Tibial nerve (tissue), 4 donors: ENCODE data around the gene TAF8.

Source experiments
- CTCF ChIP-seq, 5 experiments: fragments of 200-600 bp in 3 of 5; fragments of 450-650 bp in 2 of 5; sonication (generic) in 3 of 5; IDR thresholded peaks; one replicate each; pipeline ENCODE4 v1.5.1; 2016 to 2019; ENCODE audit warnings: antibody characterized with exemption in 5 of 5, mild to moderate bottlenecking in 3 of 5, moderate library complexity in 2 of 5
- EP300 ChIP-seq, 2 donors: sonication (generic); formaldehyde crosslinking; IDR thresholded peaks; one replicate each; pipeline ENCODE4 v1.6.1; 2017; ENCODE audit warnings: antibody characterized with exemption in 2 of 2, mild to moderate bottlenecking in 1 of 2
- POLR2A ChIP-seq, 2 donors: fragments of 450-650 bp; IDR thresholded peaks; one replicate each; pipeline ENCODE4 v1.6.1; 2017; ENCODE audit warnings: antibody characterized with exemption in 2 of 2, mild to moderate bottlenecking in 2 of 2, moderate library complexity in 2 of 2

GRCh38 chr6:42021847-42022754 is 28.2 kb upstream of the TAF8 start:
- no peak for TF ChIP-seq CTCF (IDR thresholded peaks at IDR 0.05)
- TF ChIP-seq POLR2A (IDR thresholded peaks at IDR 0.05): no peak
- TF ChIP-seq EP300 (IDR thresholded peaks at IDR 0.05): no peak
